Upper lobe of left lung (tissue), 6 donors: Measurements from ENCODE around the gene PREPL. TPM values are rescaled to one million over a fixed set of nuclear protein-coding genes. Genes with fewer than 3 reads are reported as not detected.
A peak's percentile ranks its signal among the peaks of the same experiment; 100 is the strongest.

Experiments used
- ATAC-seq, 2 donors: fragments of 200-7000 bp; cut with Tn5 transposase; one replicate each; pipeline ENCODE4 v1.9.1; 2022; ENCODE audit warnings: mild to moderate bottlenecking in 2 of 2, moderate library complexity in 2 of 2; ENCODE audit not compliant: low FRiP score in 2 of 2
- DNase-seq, 2 donors: peaks; one replicate each; pipeline ENCODE4 v3.0.0-alpha.2; 2019 to 2020
- H3K27ac ChIP-seq, 4 donors: fragments of 200-600 bp; sonication (generic); one replicate each; pipeline ENCODE4 v1.5.1; 2016 to 2019
- H3K27me3 ChIP-seq, 4 donors: fragments of 200-600 bp; sonication (generic); one replicate each; pipeline ENCODE4 v1.5.1; 2017 to 2019
- H3K36me3 ChIP-seq, 4 donors: fragments of 200-600 bp; sonication (generic); one replicate each; pipeline ENCODE4 v1.5.1; 2016 to 2019
- H3K4me1 ChIP-seq, 4 donors: fragments of 200-600 bp; sonication (generic); one replicate each; pipeline ENCODE4 v1.5.1; 2018 to 2019
- H3K4me3 ChIP-seq, 4 donors: fragments of 200-600 bp; sonication (generic); one replicate each; pipeline ENCODE4 v1.5.1; 2017 to 2019; ENCODE audit warnings: mild to moderate bottlenecking in 2 of 4, moderate library complexity in 1 of 4
- H3K9me3 ChIP-seq, 4 donors: fragments of 200-600 bp; sonication (generic); one replicate each; pipeline ENCODE4 v1.5.1; 2018 to 2019
- EP300 ChIP-seq, 4 donors: sonication (generic); formaldehyde crosslinking; IDR thresholded peaks; one replicate each; pipeline ENCODE4 v1.5.1; 2017; ENCODE audit warnings: antibody characterized with exemption in 4 of 4, control low read depth in 2 of 4
- POLR2A ChIP-seq, 4 donors: fragments of 450-650 bp; IDR thresholded peaks; one replicate each; pipeline ENCODE4 v1.5.1; 2016 to 2017; ENCODE audit warnings: antibody characterized with exemption in 4 of 4, mild to moderate bottlenecking in 2 of 4
- POLR2AphosphoS5 ChIP-seq, 2 donors: sonication (generic); formaldehyde crosslinking; IDR thresholded peaks; one replicate each; pipeline ENCODE4 v1.5.1; 2017; ENCODE audit warnings: antibody characterized with exemption in 2 of 2
- WGBS, 2 donors: methylation state at CpG; one replicate each; pipeline ENCODE4 v1.1.5; 2017 to 2018; 5-methylcytosine and 5-hydroxymethylcytosine counted together
- total RNA-seq, 6 donors: library from RNA; depleted of rRNA in 4 of 6; stranded (reverse); fragments of >200 nt in 4 of 6; gene quantifications; one replicate each; pipeline versions ENCODE4 v1.1.0 to v1.2.1, GENCODE V29; 2016 to 2021
- donor health status: DM: no; HTN: no; CAD: no; lungs with moderate emphysema.
- donor health status: DM: no; HTN: yes; CAD: no; lungs with severe emphysema.

Gene PREPL
- total RNA-seq, 6 donors from 2014 or later: 21.4 to 54.9 (median 34.2) TPM

GRCh38 chr2:44267796-44268648 lies 93.3 kb downstream of the PREPL start:
- H3K4me1 ChIP-seq: no peaks in the 10 kb centered on the region
- peak overlapping the region in 2 of 4 donors; percentile 18 to 27 for H3K27ac ChIP-seq
- no peak for DNase-seq

More at GRCh38 chr2:44267796-44268648, 93.3 kb downstream of the PREPL start:
- ATAC-seq: peak in 1 of 2 donors; percentile 40
- Histone ChIP-seq H3K4me3 (no peak overlapping the region), H3K27me3 (no peaks in the 10 kb centered on the region), H3K9me3 (no peaks in the 10 kb centered on the region), H3K36me3 (no peaks in the 10 kb centered on the region)
- peak in 1 of 4 donors; percentile 13 for TF ChIP-seq EP300 (IDR thresholded peaks at IDR 0.05)
- TF ChIP-seq POLR2AphosphoS5 (IDR thresholded peaks at IDR 0.05): peak in 1 of 2 donors; percentile 42
- TF ChIP-seq POLR2A (IDR thresholded peaks at IDR 0.05): no peak
- 76 to 84% methylated on average over 7 of the region's 7 CpGs for WGBS, 2 donors

Other genes starting within 250 kb of the PREPL start
- gene PPM1B, start 192.6 kb downstream of the PREPL start, total RNA-seq: 10 to 100 TPM; 35.5 to 71.2 (median 45.6) TPM
- gene SLC3A1, start 86.0 kb downstream of the PREPL start, total RNA-seq: under 1 TPM in 3 of 6 donors, not detected in 3; 0.10 to 0.78 (median 0.20) TPM
- gene CAMKMT, start 453 bp upstream of the PREPL start, total RNA-seq: 10 to 100 TPM in 4 of 6 donors, 1 to 10 TPM in 2; 7.7 to 17.8 (median 12.2) TPM